GM21390 (cell line): ENCODE results near the gene SORCS2.

ENCODE experiments used
- ATAC-seq: cut with Tn5 transposase; IDR thresholded peaks from one replicate; pipeline ENCODE4 v1.9.1; 2021; ENCODE audit not compliant: unreplicated experiment

The SORCS2 gene

GRCh38 chr4:7399440-7400234 is 207.3 kb downstream of the SORCS2 start:
- no peak for ATAC-seq

GRCh38 chr4:7400671-7401298 is 208.4 kb downstream of the SORCS2 start:
- no peak for ATAC-seq

- ATAC-seq = no peak
Observed at GRCh38 chr4:7402526-7402925, 210.2 kb downstream of the SORCS2 start.

GRCh38 chr4:7403001-7403400 is 210.7 kb downstream of the SORCS2 start:
- ATAC-seq = no peak

DNA sequence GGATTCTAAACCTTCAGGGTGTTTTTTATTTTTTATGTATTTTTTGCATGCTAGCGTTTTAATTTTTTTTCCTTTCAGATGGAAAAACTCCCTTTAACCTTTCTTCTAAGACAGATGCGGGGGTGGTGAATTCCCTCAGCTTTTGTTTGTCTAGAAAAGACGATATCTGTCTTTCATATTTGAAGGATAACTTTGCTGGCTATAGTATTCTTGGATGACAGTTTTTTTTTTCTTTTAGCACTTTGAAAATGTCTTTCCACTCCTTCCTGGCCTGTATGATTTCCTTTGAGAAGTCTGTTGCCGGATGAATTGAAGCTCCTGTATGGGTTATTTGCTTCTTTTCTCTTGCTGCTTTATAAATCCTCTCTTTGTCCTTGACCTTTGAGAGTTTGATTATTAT is 215.8 kb downstream of the SORCS2 start:
- ATAC-seq = no peak

DNA sequence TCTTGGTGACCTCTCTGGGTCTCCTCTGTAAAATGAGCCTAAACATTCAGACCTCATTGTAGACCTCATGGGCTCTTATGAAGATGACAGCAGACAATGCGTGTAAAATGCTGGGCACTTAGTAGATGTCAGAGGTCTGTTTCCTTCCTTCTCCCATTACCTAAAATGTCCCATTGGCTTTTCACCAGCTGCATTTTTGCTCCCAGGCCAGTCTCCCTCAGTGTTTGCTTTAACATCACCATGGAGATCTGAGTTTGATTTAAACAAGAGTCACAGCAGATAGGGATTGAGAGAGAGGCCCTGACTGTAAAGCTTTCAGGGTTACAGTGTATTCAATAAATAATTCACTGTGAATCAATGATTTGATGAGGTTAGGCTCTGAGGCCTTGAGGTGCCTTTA is 218.1 kb downstream of the SORCS2 start:
- ATAC-seq = no peak

- ATAC-seq = no peak
Observed at GRCh38 chr4:7411491-7411890, 219.2 kb downstream of the SORCS2 start.

- ATAC-seq = no peak
Observed at GRCh38 chr4:7411896-7412553, 219.7 kb downstream of the SORCS2 start.

GRCh38 chr4:7412554-7412912 is 220.2 kb downstream of the SORCS2 start:
- no peak for ATAC-seq

DNA sequence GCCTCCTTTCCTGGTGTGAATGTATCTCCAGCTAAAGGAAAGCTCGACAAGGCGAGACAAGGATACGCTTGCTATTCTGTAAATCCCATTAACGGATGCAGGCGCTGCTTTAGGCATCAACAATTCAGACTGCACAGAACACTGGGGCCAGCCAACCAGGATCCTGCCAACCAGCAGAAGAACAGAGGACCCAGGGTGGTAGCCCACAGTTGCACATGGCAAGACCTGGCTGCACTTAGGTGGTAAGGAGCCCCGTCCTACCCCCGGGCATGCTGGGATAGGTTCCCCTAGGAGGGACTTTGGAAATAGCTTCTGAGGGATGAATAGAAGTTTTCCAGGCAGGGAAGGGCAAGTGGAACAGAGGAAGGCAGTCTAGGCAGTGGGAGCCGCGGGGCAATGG is 221.7 kb downstream of the SORCS2 start:
- ATAC-seq = no peak

- no peak for ATAC-seq
Observed at GRCh38 chr4:7414736-7415510, 222.6 kb downstream of the SORCS2 start.

- ATAC-seq = no peak
Observed at GRCh38 chr4:7415927-7416686, 223.8 kb downstream of the SORCS2 start.

GRCh38 chr4:7416745-7417432 is 224.6 kb downstream of the SORCS2 start:
- no peak for ATAC-seq

DNA sequence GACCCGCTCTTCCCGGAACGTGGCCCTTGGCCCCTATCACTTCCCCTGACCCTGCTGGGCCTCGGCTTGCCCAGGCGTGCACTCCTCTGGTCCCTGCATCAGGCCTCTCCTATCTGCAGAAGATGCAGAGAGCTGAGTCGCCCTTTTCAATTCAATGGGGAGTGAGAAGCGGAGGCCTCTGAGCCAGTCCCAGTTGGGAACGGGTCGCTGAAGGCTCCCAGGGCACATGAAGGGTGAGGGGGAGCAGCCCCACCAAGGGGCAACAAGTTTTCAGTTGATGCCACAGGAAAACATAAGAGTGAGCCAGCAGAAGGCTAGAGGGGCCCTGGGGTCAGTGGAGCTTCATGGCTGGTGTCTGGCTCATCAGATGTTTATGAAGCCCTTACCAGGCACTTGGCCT is 225.3 kb downstream of the SORCS2 start:
- ATAC-seq = no peak

GRCh38 chr4:7418131-7418943 is 226.0 kb downstream of the SORCS2 start:
- no peak for ATAC-seq

DNA sequence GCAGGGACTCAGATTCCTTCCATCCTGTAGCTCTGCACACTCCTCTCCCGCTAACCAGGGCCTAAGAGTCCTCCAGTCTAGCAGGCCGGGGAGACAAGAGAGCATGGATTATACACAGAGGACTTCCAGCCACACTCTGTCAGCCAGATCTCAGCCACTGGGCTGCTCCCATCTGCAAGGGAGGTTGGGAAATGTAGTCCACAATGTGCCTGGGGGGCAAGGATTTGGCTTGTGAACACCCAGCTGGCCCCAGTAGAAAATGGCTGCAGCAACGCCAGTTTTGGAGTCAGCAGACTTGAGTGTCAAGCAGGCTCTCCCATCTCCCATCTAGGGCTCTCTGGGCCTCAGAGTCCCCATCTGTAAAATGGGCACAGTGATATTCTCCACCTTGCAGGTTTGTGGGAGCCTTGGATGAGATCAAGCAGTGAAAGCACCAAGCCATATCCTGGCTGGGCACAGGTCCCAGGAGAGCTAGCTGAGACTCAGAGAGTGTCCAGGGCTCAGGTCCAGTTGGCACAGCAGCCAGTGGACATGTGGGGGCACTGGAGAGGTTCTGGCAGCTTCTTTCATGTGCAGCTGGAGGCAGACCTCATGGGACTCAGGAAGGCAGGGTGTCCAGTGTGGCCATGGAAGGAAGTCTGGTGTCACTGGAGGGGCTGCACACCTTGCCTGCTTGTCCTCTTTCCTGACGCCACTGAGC is 227.8 kb downstream of the SORCS2 start:
- ATAC-seq = no peak

DNA sequence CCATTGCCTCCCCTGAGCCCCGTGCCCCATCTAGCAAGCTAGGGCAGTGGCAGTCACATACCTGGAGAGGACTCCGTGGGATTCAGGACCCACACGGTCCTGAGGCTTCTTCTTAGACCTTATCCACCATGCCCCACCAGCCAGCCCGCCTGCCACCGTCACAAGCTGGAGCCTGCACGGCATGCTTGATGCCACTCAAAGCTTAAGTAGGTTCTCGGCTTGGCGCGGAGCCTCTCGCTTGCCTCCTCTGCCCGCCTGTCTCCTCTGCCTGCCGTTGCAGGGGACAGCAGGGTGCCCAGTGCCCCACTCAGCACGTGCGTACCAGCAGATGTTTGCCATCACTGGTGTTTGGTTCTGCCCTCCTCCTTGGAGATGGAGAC is 228.3 kb downstream of the SORCS2 start:
- ATAC-seq = no peak

DNA sequence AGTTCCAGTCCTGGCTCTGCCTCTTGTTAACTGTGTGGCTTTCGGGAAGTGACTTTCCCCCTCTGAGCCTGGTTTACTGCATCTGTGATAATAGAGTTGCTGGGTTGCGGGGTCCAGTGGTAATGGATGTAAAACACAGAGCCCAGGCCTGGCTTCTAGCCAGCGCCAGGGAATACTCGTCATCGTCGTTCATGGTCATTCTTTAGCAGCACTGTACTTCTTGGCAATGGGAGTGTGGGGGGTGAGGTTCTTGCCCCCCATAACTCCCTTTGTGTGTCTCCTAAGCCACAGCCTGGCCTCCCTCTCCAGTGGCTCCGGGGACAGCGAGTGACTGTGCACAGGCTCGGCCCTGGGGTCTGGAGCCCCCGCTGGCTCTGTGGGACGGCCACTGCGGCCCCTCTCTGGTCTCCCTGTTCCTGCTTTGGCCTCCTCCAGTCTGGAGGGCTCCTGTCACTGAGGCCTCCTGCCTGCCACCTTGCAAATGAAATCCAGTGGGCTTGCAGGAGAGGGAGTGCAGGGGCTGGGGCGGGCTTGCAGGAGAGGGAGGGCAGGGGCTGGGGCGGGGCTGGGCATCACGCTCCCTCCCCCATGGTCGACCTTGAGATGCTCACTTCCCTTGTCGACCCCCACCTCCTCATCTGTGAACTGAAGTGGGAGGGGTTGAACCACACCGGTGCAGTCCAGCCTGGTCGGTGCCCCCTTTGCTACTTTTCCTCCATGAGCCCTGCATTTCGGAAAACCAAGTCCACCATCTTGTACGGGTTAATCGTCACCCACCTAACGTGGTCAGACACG is 229.2 kb downstream of the SORCS2 start:
- no peak for ATAC-seq
